NT2/D1 (cell line): ENCODE results near the gene LCE1B.

Experiments
- SUZ12 ChIP-seq: IDR thresholded peaks from 2 replicates; pipeline ENCODE4 v1.6.1; 2011; ENCODE audit not compliant: insufficient read length, insufficient read depth; ENCODE audit errors: extremely low read depth
- YY1 ChIP-seq: IDR thresholded peaks from 2 replicates; pipeline ENCODE4 v1.6.1; 2011; ENCODE audit not compliant: insufficient read length, insufficient read depth

GRCh38 chr1:152768847-152769533, 42.8 kb upstream of the LCE1B start:
- TF ChIP-seq SUZ12 (no peak), YY1 (no peak)
